Motor neuron (in vitro differentiated cells): ENCODE data around the gene PAX5. TPM values are rescaled to one million over a fixed set of nuclear protein-coding genes. Genes with fewer than 3 reads are reported as not detected.
"Not testable (repeated sequence)": the region's sequence is repeated elsewhere in the genome, so short reads cannot be mapped to it uniquely, and the experiment has no call there.

Experiments
- ATAC-seq, 8 experiments: fragments of 200-7000 bp; cut with Tn5 transposase; replicated peaks in 6 of 8; 2 replicates each; pipeline ENCODE4 v1.8.0; 2021; ENCODE audit warnings: mild to moderate bottlenecking in 8 of 8, moderate library complexity in 8 of 8
- H3K27ac ChIP-seq, 2 donors: fragments of 250-450 bp; sonication (Bioruptor Pico); 2 replicates each; pipeline ENCODE4 v1.9.0; 2021; ENCODE audit warnings: antibody characterized with exemption in 2 of 2, mild to moderate bottlenecking in 2 of 2, moderate library complexity in 1 of 2
- H3K4me1 ChIP-seq, 2 donors: fragments of 250-450 bp; sonication (Bioruptor Pico); replicated peaks in 1 of 2; 2 replicates each; pipeline ENCODE4 v1.6.1; 2021; ENCODE audit warnings: antibody characterized with exemption in 2 of 2, mild to moderate bottlenecking in 2 of 2, moderate library complexity in 1 of 2
- H3K4me3 ChIP-seq, 5 donors: fragments of 250-450 bp; sonication (Bioruptor Pico); 2 replicates each; pipeline ENCODE4 v1.9.0; 2021; ENCODE audit warnings: antibody characterized with exemption in 5 of 5, mild to moderate bottlenecking in 5 of 5, moderate library complexity in 4 of 5
- WGBS, 10 experiments: fragments of 450-650 bp; shearing (Covaris generic); methylation state at CpG; one replicate each; pipeline ENCODE4 v1.0.0; 2022; 5-methylcytosine and 5-hydroxymethylcytosine counted together
- in situ Hi-C, 9 experiments: fragments of 400-800 bp; cut with MboI; loops; one replicate each; pipeline ENCODE4 v1.15.0; 2021; ENCODE audit warnings: low sequenced_read_pairs in 9 of 9, low pct_unique_long_range_greater_than_20kb in 2 of 9; ENCODE audit not compliant: unreplicated experiment in 9 of 9
- total RNA-seq, 8 experiments: library from RNA; unstranded; fragments of 300-600 nt; gene quantifications; 2 replicates each; pipeline versions ENCODE4 v1.2.3 to v1.2.4, GENCODE V29; 2022

PAX5 gene
- total RNA-seq, 8 experiments from 2014 or later = 0.09 to 1.5 (median 0.61) TPM

GRCh38 chr9:36877239-36877638, 156.8 kb downstream of the PAX5 start:
- Histone ChIP-seq H3K27ac (no peak overlapping the region), H3K4me3 (no peak overlapping the region), H3K4me1 (peaks cover 10 to 16% of the 10 kb centered on the region in 2 donors)
- in situ Hi-C loops = no loop called here
- ATAC-seq = no peak
- WGBS, 10 experiments = 20 to 100% (median 81%) methylated on average over 1 to 5 of the region's 6 CpGs; no CpG with 5 or more reads in 2 of the 10 experiments

- H3K4me1 ChIP-seq = peaks cover 5 to 7% of the 10 kb centered on the region in 2 donors
- in situ Hi-C loops = no loop called here
- ATAC-seq = no peak
- H3K4me3 ChIP-seq = no peak overlapping the region
- whole genome bisulfite sequencing, 10 experiments = 30 to 88% (median 59%) methylated on average over 1 to 4 of the region's 4 CpGs; no CpG with 5 or more reads in 4 of the 10 experiments
- H3K27ac ChIP-seq = no peak overlapping the region
These were observed 158.0 kb downstream of the PAX5 start for GRCh38 chr9:36876056-36876455.

DNA sequence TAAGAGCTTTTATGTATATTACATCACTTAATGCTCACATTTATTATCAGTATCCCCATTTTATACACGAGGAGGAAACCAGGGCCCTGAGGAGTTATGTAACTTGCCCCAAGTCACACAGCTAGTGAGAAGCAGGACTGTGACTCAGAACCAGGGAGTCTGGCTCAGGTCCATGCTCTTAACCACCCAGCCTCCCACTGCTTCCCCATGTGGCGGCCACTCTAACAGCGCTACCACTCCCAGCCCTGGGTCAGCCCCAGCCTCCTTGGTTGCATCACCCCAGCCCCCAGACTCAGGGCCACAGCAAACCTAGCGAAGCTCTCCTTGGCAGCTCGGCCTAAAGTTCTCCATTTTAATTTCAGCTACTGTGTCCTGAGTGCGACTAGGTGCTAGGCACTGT, 159.1 kb downstream of the PAX5 start:
- WGBS, 10 experiments = 60 to 100% (median 68%) methylated on average over 1 to 5 of the region's 6 CpGs; no CpG with 5 or more reads in 1 of the 10 experiments
- Histone ChIP-seq H3K4me1 (peaks cover 5 to 7% of the 10 kb centered on the region in 2 donors), H3K4me3 (no peak overlapping the region), H3K27ac (no peak overlapping the region)
- ATAC-seq = peak in 2 of 8 experiments; percentile 45 to 57
- in situ Hi-C loops = loop anchor here in 1 of 9 experiments (5.0 kb wide), 1 partner anchor 117 kb away; no protein-coding TSS in a partner anchor

DNA sequence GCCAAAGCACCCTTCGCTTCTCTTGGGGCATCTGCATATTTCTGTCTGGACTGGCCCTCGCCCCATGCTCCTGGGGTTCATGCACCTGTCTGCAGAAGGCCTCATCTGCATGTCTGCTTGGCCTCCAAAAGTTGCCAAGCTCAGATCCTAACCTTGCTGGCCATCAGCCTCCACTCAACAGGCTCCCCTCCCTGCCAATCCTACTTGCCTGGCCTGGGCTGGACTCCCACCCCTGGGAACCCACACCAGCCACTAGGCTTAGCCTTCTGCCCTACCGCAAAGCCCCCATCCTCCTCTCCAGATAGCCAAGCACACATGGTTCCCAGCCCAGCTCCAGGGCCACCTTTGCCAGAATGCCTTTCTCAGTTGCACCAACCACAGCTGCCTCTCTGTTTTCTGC, 159.8 kb downstream of the PAX5 start:
- H3K27ac ChIP-seq = no peak overlapping the region
- peaks cover 5 to 7% of the 10 kb centered on the region in 2 donors for H3K4me1 ChIP-seq
- in situ Hi-C loops = loop anchor here in 1 of 9 experiments (5.0 kb wide), 1 partner anchor 118 kb away; no protein-coding TSS in a partner anchor
- 0 to 100% (median 67%) methylated on average over 1 to 3 of the region's 3 CpGs; no CpG with 5 or more reads in 1 of the 10 experiments for WGBS, 10 experiments
- H3K4me3 ChIP-seq = no peak overlapping the region
- no peak for ATAC-seq

- Histone ChIP-seq H3K4me3 (no peak overlapping the region), H3K27ac (no peak overlapping the region), H3K4me1 (peaks cover 10 to 14% of the 10 kb centered on the region in 2 donors)
- 0 to 69% (median 36%) methylated on average over 2 to 6 of the region's 8 CpGs; no CpG with 5 or more reads in 2 of the 10 experiments for WGBS, 10 experiments
- ATAC-seq = peak in 4 of 8 experiments; percentile 49 to 98 (median 93)
- in situ Hi-C loops = loop anchor here in 1 of 9 experiments (5.0 kb wide), 1 partner anchor 119 kb away; no protein-coding TSS in a partner anchor
These were observed 160.7 kb downstream of the PAX5 start for GRCh38 chr9:36873247-36873875.

GRCh38 chr9:36872641-36873040, 161.4 kb downstream of the PAX5 start:
- WGBS, 10 experiments = 10 to 100% (median 64%) methylated on average over 1 to 3 of the region's 3 CpGs; no CpG with 5 or more reads in 4 of the 10 experiments
- Histone ChIP-seq H3K4me1 (peaks cover 17% of the 10 kb centered on the region in 2 donors), H3K27ac (no peak overlapping the region), H3K4me3 (no peak overlapping the region)
- no peak for ATAC-seq
- in situ Hi-C loops = loop anchor here in 1 of 9 experiments (5.0 kb wide), 1 partner anchor 120 kb away; no protein-coding TSS in a partner anchor

GRCh38 chr9:36871606-36872005, 162.5 kb downstream of the PAX5 start:
- Histone ChIP-seq H3K27ac (no peak overlapping the region), H3K4me1 (peaks cover 24 to 27% of the 10 kb centered on the region in 2 donors), H3K4me3 (no peak overlapping the region)
- no peak for ATAC-seq
- in situ Hi-C loops = loop anchor here in 1 of 9 experiments (5.0 kb wide), 1 partner anchor 121 kb away; no protein-coding TSS in a partner anchor
- WGBS, 10 experiments = 0 to 90% methylated on average over 2 of the region's 2 CpGs; no CpG with 5 or more reads in 8 of the 10 experiments

GRCh38 chr9:36870960-36871359, 163.1 kb downstream of the PAX5 start:
- WGBS, 10 experiments = 7 to 100% (median 69%) methylated on average over 1 to 4 of the region's 7 CpGs; no CpG with 5 or more reads in 6 of the 10 experiments

GRCh38 chr9:36869605-36870004, 164.5 kb downstream of the PAX5 start:
- not testable (repeated sequence) for ATAC-seq, H3K4me3 ChIP-seq, H3K27ac ChIP-seq
- in situ Hi-C loops = loop anchor here in 1 of 9 experiments (5.0 kb wide), 1 partner anchor 123 kb away; no protein-coding TSS in a partner anchor
- peaks cover 42 to 43% of the 10 kb centered on the region in 2 donors for H3K4me1 ChIP-seq
- WGBS, 10 experiments = 0 to 100% (median 93%) methylated on average over 1 of the region's 1 CpG; no CpG with 5 or more reads in 2 of the 10 experiments

More at GRCh38 chr9:36870960-36871359, 163.1 kb downstream of the PAX5 start:
- no peak overlapping the region for H3K27ac ChIP-seq
- no peak overlapping the region for H3K4me3 ChIP-seq
- no peak for ATAC-seq
- H3K4me1 ChIP-seq = peaks cover 30 to 33% of the 10 kb centered on the region in 2 donors
- in situ Hi-C loops = loop anchor here in 1 of 9 experiments (5.0 kb wide), 1 partner anchor 121 kb away; no protein-coding TSS in a partner anchor

DNA sequence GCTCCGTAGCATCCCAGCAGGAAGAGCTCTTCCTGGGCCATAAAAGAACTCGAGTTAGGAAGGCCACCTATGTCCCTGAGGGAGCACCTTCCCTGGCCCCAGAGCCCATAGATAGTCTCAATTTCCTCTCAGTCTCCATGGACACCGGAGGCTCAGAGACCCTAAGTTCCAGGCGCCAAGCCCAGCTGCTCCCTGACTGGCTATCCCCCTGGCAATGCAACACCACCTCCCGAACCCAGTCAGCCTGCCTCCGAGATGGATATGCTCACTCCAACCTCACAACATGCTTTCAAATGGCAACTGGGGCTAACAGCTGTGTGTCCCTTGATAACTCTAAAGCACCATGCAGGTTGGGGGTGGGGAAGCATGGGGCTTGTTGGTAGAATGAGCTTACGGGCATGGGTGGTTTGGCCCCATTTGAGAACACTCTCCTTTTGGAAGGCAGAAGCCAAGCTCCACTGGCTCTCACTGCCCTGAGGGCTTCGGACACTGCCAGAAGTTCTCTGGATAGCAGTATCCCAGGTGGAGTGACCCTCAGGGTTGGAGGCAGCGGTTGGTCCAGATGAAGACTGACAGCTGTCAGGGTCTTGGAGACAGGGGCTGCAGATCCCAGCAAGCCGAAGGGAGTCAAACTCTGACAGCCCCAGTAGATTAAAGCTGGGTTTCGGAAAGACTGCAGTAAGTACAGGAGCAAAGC, 165.3 kb downstream of the PAX5 start:
- Histone ChIP-seq H3K4me1 (peaks cover 45 to 47% of the 10 kb centered on the region in 2 donors), H3K4me3 (no peak overlapping the region), H3K27ac (no peak overlapping the region)
- in situ Hi-C loops = no loop called here
- WGBS, 10 experiments = 0 to 70% (median 28%) methylated on average over 1 to 3 of the region's 11 CpGs; no CpG with 5 or more reads in 4 of the 10 experiments
- ATAC-seq = no peak

DNA sequence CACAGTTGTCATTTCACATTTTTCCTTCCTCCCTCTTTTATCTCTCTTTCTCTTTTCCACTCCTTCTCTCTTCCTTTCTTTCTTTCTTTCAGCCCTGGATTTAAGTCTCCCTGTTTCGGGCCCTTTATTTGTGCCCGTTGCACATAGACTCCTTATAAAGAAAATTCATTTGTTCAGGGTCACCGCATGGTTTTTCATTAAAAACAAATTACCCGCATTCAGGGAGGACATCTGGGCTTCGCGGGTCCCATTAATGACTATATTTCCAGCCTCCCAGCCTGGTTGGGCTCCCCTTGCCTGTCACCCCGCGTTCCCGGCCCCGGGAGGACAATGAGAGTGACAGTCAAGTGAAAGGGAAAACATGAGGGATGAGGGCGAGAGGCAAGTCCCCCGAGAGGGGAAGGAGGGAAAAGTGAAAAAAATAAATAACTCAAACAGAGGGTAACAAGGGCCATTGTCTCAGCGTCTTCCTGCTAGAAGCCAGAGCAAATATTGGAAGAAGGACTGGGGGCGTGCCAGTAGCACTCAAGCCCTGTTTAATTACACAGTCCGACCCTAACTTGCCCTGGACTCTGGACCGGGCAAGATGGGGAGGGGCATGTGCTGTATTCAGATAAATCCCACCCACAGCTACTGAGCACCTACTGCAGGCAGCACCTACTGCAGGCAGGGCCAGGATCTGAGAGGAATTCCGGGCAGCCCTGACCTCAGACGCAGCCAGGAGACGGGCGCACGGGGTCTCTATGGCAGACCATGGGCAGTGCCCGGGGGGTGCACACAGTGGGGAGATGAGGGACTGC, 166.2 kb downstream of the PAX5 start:
- peak in 5 of 8 experiments; percentile 51 to 61 (median 54) for ATAC-seq
- in situ Hi-C loops = no loop called here
- no peak overlapping the region for H3K4me3 ChIP-seq
- H3K27ac ChIP-seq = no peak overlapping the region
- WGBS, 10 experiments = 1 to 60% (median 14%) methylated on average over 3 to 15 of the region's 22 CpGs
- H3K4me1 ChIP-seq = peaks cover 45 to 47% of the 10 kb centered on the region in 2 donors

DNA sequence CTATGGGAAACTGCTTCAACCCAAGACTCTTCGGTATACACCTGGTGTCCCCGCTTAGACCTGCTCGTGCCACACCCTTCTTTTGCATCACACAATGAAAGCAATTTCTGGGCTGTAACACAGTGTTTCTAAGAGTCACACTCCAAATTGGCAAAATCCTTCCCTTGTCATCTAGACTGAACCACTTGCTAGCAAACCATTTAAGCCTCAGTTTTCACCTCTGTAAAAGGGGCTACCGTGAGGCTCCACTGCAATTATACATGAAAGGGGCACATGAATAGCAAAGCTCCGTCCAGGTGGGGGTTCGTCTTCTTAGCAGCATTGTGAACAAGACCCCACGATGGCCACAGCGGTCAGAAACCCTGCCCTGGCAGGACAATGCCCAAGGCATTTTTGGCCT, 166.8 kb downstream of the PAX5 start:
- Histone ChIP-seq H3K27ac (no peak overlapping the region), H3K4me1 (peaks cover 40 to 43% of the 10 kb centered on the region in 2 donors), H3K4me3 (no peak overlapping the region)
- in situ Hi-C loops = no loop called here
- 0 to 81% (median 63%) methylated on average over 1 to 8 of the region's 8 CpGs; no CpG with 5 or more reads in 2 of the 10 experiments for WGBS, 10 experiments
- ATAC-seq = no peak
